ENCODE results near the gene ABCC3.

GRCh38 chr17:50604513-50604912 lies 30.2 kb upstream of the ABCC3 start:
- TF ChIP-seq GABPA (IDR thresholded peaks at IDR 0.05; ENCODE audit: low read depth) (no peak), CTCF (IDR thresholded peaks at IDR 0.05; ENCODE audit: insufficient read depth, low read length) (no peak)

Data from HL-60 (cell line).